SKM-1 treated with dmso at 0.1 percent for 144 hours (cell line): ENCODE measurements around the gene SLK.

Source experiments
- DNase-seq: peaks from one replicate; lab custom pipeline; 2025; ENCODE audit not compliant: unreplicated experiment; lab: John Stamatoyannopoulos, UW

The SLK gene

DNA sequence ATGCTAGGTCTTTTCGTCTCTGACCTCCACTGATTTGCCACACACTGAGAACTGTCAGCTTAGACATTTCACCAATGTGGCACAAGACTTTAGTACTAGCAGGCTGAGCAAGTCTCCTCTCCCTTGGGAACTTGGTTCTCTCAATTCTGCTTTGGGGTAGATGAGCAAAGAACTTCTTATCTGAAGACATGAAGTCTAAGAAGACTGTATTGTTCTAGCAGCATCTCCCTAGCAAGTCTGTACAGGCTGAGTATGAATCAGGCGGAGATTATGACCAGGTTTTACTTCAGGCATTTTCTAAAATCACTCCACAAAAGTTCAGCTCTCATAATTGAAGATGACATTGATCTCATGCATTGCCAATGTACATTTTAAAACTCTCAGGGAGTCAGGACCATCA is 25.1 kb upstream of the SLK start:
- DNase-seq, result no peak

DNA sequence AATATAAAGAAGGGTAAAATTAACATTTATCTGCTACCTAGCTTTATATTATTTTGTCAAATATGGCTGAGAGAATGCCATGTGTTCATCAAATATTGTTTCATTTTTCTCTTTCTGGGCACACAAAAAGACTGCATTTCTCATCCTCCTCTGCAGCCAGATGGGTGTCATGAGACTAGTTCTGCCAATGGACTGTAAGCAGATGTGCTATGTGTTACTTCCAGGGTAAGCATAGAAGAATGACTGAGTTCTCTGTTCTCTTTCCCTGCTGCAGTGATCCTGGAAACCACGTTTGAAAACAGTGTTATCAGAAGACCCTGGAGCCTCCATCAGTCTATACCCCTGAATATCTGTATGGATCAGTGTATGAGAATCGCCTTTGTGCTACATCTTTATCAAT is 24.1 kb upstream of the SLK start:
- DNase-seq, result no peak

DNA sequence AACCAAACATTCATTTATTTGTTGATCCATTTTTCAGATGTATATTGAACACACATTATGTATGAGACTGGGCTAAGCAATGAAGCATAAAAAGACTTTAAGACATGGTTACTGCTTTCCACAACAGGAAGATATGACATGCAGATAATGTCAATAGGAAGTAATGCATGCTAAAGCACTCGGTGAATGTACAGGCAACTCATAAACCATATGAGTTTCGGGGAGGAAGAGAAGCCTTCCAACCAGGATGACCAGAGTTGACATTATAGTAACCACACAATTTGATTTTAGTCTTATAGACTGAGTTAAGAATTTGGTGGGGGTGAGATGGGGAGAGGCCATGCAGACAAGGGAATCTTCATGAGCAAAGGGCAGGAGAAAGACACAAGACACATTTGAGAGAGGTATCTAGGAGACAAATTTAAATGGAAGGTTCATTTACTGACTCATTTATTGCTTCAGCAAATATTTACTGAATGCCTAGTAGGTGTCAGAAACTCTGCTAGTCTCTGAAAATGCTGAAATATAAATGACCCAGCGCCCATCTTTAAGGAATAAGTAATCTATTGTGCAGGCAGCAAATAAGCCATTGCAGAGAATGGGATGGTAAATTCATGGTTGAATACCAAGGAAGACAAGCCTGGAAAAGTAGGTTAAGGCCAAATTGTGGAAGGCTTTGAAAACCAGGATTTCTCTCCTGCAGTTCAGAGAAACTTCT is 19.0 kb upstream of the SLK start:
- no peak for DNase-seq

DNA sequence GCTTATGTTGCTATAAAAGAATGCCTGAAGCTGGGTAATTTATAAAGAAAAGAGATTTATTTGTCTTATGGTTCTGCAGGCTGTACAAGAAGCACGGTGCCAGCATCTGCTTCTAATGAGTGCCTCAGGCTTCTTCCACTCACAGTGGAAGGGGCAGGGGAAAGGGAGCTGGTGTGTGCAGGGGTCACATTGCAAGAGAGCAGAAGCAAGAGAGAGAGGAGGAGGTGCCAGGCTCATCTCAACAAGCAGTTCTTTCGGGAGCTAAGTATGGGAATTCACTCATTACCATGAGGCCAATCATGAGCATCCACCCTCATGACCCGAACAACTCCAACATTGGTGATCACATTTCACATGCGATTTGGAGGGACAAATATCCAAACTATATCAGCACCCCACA is 17.2 kb upstream of the SLK start:
- DNase-seq, result no peak

DNA sequence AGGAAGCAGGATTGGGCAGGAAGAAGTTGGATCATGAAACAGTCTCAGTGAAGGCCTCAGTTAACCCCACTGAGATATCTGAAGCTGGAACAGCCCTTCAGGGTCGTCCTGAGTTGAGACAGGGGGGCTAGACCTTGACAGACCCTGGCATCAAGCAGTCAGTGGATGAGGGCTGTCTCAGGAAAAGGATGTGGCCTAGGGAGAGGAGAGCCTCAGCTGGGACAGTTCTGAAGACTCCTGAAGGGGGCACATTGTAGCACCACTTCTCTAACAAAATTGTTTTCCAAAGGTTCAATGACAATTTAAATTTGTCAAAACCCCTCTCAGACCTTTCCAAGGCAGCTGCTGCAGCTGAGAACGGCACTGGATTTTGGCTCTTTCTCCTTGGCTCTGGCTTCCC is 15.8 kb upstream of the SLK start:
- DNase-seq, result no peak

DNA sequence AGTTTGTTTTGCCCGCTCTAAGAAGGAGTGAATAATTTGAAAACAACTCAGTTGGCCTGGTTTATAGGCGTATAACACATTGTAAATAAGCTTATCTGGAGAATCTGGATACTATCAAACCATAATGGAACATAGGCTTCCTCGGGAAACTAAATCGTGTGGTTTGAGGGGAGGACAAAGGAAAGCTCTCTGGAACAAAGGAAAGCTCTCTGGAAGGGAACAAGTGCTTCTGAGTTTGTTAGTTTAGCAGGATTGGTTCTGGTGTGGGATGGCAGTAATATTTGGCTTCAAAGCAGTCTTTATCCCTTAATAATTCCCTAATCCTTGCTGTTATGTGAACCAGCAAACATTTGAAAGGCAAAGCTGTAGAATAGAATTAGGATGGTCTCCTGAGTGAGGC is 15.0 kb upstream of the SLK start:
- no peak for DNase-seq

DNA sequence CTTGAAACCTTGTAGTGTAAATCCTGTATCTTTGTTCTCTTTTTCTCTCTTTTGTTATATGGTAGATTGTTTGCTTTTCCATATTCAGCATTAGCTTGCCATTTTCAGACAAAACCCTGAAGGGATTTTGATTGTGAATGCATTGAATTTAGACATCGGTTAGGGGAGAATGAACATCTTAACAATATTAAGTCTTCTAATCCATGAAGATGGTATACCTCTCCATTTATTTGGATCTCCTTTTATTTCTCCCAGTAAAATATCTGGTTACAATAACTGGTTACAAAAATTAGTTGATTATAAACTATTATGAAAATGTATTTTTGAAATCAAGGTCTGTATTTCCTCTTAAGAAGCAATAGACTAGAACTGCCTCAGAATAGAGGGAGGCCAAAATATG is 12.4 kb upstream of the SLK start:
- no peak for DNase-seq

DNA sequence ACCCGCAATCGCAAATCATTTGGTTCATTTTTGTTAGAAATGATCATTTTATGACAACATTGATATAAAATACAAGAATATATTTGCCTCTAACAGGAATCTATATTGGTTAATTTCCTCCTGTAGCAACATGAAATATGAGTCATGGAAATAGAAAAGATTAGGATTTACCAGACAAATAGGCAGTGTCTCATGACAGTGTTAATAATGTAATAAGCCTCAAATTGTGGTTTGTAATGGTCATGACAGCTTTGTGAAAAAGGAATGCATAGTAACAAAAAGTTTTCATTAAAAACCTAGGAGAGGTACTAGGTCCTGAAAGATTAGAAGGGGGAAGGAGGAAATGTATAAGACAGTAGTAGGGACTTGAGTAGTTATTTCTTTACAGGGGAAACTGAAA is 7.9 kb upstream of the SLK start:
- no peak for DNase-seq

DNA sequence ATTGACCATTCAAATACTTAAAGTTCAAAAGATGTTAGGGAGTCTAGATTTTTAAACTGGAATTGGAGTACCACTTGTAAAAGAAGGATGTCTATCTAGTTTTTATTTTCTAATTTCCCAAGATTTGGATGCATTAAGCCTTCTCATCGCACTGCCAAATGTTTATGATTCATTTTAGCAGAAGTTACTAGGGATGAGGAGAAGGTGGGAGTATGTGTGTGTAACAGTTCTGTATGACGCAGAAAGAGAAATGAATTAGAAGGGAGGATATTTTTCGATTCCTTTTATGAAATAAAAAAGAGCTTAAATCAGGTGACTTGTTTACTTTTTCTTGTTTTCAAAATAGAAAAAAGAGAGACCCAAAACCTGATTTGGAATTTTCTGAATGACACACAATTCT is 6.8 kb upstream of the SLK start:
- DNase-seq, result no peak

DNA sequence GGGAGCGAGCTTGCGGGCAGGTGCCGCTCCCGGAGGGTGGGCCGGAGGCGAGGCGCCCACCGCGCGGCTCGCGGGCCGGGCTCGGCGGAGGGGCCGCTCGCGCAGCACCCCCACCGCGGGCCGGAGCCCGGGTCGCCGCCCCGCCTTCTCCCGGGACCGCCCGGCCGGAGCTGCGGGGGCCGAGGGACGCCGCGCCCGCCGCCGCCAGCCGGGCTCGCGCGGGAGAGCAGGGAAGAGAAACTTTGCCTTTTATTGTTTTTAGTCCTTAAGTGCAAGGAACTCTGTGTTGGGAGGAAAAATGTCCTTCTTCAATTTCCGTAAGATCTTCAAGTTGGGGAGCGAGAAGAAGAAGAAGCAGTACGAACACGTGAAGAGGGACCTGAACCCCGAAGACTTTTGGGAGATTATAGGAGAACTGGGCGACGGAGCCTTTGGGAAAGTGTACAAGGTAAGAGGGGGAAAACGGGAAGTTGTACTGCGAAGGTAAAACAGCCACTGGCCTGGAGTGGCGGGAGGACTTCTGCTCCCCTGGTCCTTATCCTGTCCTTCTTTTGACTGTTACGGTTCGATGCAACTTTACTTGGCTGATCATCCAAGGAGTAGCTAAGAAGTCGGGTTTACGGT is 620 bp downstream of the SLK start:
- DNase-seq, result peak; percentile 48

DNA sequence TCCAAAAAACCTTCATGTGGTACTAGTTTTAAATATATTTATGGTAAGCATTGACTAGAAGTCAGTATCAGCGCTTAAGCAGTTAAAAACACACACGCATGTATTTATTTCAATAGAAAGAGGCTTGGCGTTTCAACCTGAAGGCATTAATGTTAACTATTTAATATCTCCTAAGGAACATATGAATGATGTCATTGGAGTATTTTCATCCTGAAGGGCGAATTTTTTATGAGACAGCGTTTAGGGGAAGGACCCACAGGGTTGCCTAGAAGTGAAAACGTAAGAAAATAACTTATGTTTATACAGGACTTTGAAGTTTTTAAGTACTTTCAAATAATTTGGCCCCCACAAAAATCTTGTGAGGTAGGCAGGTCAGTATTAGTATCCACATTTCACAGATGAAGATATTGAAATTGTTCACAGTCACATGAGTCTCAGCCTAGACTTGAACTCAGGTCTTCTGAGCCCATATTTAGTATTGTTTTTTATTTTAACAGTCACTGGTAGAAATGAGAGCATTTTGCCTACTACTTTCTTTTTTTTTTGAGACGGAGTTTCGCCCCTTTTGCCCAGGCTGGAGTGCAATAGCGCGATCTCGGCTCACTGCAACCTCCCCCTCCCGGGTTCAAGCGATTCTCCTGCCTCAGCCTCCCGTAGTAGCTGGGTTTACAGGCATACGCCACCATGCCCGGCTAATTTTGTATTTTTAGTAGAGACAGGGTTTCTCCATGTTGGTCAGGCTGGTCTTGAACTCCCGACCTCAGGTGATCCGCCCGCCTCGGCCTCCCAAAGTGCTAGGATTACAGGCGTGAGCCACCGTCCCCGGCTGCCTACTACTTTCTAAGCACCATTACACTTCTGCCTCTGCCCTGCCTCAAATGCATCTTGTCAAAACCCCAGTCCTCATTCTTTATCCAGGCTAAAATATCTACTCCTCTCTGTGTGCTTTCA is 1.8 kb downstream of the SLK start:
- DNase-seq, result no peak

DNA sequence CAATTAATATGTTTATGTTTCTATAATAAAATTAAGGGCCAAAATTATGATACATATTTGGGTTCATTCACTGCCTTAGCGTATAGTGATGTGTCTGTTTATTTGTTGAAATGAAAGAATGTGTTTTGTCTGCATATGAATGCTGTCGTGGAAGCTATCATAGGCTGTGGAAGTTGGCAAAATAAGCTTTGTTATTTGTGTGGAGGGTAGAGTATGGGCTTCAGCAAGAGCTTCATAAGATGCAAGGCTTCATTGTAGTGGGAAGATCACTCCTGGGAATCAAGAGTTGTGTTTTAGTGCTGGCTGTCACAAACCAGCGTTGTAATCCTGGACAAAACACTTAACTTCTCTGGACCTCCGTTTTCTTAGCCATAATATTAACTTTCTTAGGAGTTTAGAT is 2.5 kb downstream of the SLK start:
- no peak for DNase-seq

DNA sequence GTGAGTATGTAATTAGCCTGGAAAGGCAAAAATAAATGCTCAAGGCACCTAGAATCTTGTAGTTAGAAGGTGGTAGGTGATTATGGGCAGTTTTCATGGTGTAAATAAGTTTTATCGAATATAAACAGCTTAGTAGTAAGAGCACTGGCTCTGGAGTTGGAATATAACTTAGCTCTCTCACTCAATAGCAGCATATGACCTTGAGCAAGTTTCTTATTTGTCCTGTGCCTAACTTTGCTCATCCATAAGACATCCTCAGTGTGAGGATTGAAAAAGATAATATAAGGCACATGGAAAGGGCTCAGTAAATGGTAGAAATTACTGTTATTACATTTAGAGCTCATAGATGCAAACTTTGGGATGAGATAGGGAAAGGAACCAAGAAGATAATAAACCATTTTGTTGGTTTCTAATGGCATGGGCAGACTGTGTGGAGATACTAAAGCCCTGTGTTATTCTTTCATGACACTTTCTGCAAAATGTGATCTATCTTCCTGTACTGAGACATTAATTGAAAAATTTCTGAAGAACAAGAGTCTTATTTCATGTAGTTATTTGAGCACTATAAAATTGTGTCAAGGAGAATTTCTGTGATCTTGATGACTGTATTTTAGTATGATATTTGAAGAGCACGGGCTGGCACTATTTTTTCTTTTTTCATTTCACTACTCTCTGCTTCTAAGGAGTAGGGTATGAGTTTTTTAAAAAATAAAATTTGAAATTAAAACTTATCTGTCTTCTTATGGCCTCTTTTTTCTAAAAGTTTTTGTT is 3.1 kb downstream of the SLK start:
- no peak for DNase-seq

DNA sequence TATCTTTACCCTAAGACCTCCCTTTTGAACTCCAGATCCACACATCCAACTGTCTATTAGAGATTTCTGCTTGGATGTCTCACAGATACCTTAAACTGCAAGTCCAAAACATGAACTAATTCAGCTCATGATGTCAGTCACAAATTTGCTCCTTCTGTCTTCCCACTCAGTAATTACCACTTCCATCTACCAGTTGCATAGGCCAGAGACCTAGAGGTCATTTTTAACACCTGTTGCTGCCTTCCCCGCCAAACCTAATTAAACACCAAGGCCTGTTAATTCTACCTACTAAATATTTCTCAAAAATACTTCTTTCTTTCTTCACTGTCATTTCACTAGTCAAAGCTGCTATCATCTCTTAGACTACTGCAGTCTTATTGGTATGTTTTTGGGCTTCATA is 8.2 kb downstream of the SLK start:
- DNase-seq, result no peak

DNA sequence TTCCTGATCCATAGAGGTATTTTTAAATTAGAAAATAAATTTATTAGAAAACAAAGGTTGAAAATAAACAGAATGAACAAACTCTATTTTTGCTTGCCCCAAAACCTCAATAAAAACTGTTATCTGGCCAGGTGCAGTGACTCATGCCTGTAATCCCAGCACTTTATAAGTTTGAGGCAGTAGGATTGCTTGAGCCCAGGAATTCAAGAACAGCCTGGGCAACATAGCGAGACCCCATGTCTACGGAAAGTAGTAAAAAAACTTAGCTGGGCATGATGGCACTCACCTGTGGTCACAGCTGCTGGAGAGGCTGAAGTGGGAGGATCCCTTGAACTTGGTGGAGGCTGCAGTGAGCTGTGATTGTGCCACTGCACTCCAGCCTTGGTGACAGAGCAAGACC is 10.3 kb downstream of the SLK start:
- no peak for DNase-seq

DNA sequence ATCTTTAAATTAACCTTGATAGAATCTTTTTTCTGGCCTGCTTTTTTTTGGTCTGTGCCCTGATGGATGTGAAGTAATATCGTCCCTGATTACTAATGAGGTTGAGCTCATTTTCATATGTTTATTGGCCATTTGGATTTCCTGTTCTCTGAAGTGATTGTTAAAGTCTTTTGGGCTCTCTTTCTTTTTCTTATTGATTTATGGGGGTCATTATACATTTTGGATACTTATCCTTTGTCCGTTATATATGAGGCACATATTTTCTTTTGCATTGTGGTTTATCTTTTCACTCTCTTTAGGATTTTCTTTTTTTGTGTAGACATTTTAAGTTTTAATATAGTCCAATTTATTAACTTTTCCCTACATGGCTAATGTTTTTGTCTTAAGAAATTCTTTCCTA is 12.6 kb downstream of the SLK start:
- no peak for DNase-seq

DNA sequence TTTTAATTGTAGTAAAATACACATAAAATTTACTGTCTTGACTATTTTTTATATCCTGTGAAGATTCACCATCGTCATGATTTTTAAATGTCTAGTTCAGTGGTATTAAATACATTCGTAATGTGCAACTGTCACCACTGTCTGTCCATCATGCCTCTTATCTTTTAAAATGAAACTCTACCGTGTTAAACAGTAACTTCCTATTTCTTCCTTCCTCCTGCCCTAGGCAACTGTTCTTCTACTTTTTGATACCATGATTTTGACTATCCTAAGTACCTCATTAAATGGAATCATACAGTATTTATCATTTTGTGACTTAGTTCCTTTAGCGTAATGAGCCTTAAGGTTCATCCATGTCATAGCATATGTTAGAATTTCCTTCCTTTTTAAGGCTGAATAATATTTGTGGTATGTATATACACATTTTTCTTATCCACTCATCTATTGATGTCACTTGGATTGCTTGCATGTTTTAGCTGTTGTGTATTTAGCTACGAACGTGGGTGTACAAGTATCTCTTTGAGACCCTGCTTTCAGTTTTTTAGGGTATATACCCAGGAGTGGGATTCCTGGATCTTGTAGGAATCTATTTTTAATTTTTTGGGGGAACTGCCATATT is 13.5 kb downstream of the SLK start:
- peak; percentile 31 for DNase-seq

DNA sequence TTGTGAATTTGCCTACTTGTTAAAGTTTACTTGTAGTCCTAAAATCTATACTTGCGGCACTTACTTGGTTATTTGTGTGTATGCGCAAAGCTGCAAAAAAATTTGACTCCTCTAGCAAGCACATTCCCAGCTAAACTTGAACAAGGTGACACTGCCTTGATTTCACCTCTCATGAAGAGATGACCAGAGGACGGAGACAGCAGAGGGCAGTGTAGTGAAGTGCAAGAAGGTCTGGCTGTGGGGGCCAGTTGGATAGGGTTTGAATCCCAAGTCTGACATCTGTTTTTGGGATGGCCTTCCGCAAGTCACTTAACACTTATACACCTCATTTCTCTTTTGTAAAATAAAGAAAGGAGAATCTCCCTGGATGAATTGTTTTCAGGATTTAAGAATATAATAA is 15.7 kb downstream of the SLK start:
- no peak for DNase-seq

DNA sequence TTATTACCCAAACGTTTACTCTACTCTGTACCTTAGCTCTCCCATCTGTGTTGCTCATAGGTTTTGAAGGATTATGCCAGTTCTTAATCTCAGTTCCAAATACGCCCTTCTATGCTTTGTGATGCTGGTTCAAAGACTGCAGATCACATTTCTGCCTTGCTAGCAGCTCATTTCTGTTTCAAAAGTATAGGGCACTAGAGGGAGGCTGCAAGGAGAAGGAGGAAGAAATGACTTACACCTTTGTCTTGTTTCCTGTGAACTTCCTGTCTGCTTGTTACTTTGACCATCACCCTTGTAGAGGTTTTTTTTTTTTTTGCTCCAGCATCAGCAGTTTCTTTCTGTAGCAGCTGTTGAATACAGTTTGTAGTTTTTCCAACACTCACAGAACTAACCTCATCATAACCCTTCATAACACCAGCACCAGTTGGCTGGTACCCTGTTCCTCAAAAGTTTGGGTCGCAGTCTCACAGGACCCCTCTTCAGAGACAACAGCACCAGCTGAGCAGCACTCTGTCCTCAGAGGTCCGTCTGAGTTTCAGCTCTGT is 16.5 kb downstream of the SLK start:
- DNase-seq, result no peak

DNA sequence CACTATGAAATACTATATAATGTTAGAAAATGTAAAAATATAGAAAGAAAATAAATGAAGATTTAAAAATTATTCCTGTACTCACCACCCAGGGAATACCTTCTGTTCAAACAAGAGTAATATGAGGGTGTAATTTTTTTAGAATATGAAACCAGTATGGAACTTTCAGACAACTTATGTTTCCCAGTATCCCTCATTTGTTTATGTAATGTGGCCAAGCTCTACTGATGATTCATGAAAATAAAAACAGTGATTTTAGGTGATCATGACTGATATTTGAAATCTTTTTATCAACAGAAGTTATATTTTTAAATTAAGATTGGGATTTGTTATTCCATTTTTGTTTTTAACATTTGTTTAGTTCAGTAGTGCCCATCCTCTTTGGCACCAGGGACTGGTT is 18.8 kb downstream of the SLK start:
- no peak for DNase-seq

DNA sequence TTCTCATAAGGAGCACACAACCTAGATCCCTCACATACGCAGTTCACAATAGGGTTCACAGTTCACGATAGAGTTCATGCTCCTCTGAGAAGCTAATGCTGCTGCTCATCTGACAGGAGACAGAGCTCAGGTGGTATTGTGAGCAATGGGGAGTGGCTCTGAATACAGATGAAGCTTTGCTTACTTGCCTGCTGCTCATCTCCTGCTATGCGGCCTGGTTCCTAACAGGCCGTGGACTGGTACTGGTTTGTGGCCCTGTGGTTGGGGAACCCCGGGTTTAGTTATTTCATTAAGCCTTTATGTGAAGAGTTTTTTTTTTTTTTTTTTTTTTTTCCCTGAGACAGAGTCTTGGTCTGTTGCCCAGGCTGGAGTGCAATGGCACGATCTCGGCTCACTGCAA is 19.4 kb downstream of the SLK start:
- DNase-seq, result no peak
